CD14-positive monocyte (primary cell): ENCODE data around the gene SMIM24. TPM values are rescaled to one million over a fixed set of nuclear protein-coding genes. Genes with fewer than 3 reads are reported as not detected.

Source experiments
- DNase-seq, 3 donors: peaks; one replicate each; pipeline ENCODE4 v3.0.0-alpha.2; 2011 to 2022
- H2AFZ ChIP-seq: 2 replicates; pipeline ENCODE4 v1.6.0; 2012; ENCODE audit warnings: mild to moderate bottlenecking, low read depth, low read length, inconsistent platforms; ENCODE audit not compliant: insufficient read depth, poor library complexity, severe bottlenecking
- H3K27ac ChIP-seq, 2 donors: 1 replicate in 1 of 2; 2 replicates in 1 of 2; pipeline ENCODE4 v1.5.1; 2012 to 2013; ENCODE audit warnings: low read length in 2 of 2, control low read depth in 1 of 2, inconsistent platforms in 1 of 2, low read depth in 1 of 2, mild to moderate bottlenecking in 1 of 2
- H3K27me3 ChIP-seq, 2 donors: one replicate each; pipeline versions ENCODE4 v1.6.0 to v1.6.1; 2011 to 2013; ENCODE audit warnings: low read length in 2 of 2; ENCODE audit not compliant: control insufficient read depth in 2 of 2, insufficient read depth in 2 of 2
- H3K36me3 ChIP-seq, 2 donors: replicated peaks in 1 of 2; 1 replicate in 1 of 2; 2 replicates in 1 of 2; pipeline versions ENCODE4 v1.5.1 to v1.6.1; 2012 to 2013; ENCODE audit warnings: low read length in 2 of 2, control low read depth in 1 of 2, inconsistent platforms in 1 of 2, mild to moderate bottlenecking in 1 of 2; ENCODE audit not compliant: insufficient read depth in 2 of 2, control insufficient read depth in 1 of 2
- H3K4me1 ChIP-seq, 2 donors: 1 replicate in 1 of 2; 2 replicates in 1 of 2; pipeline versions ENCODE4 v1.5.1 to v1.6.1; 2012 to 2013; ENCODE audit warnings: low read length in 2 of 2, control low read depth in 1 of 2, inconsistent platforms in 1 of 2, mild to moderate bottlenecking in 1 of 2, moderate library complexity in 1 of 2; ENCODE audit not compliant: insufficient read depth in 2 of 2, control insufficient read depth in 1 of 2
- H3K4me2 ChIP-seq: replicated peaks from 2 replicates; pipeline ENCODE3; 2012; ENCODE audit warnings: low read length, moderate library complexity, mild to moderate bottlenecking; ENCODE audit not compliant: poor library complexity, severe bottlenecking; ENCODE audit errors: extremely low read depth
- H3K4me3 ChIP-seq, 3 experiments: fragments of 200-600 bp in 1 of 3; sonication (generic) in 1 of 3; replicated peaks in 1 of 3; 1 replicate in 2 of 3; 2 replicates in 1 of 3; pipeline ENCODE4 v1.5.1; 2011 to 2013; ENCODE audit warnings: low read length in 3 of 3, mild to moderate bottlenecking in 3 of 3, control low read depth in 2 of 3, low read depth in 2 of 3, inconsistent platforms in 1 of 3, moderate library complexity in 1 of 3
- H3K79me2 ChIP-seq: 2 replicates; pipeline ENCODE4 v1.6.0; 2012; ENCODE audit warnings: mild to moderate bottlenecking, control low read depth, inconsistent platforms, low read length, moderate library complexity; ENCODE audit not compliant: insufficient read depth
- H3K9ac ChIP-seq: 2 replicates; pipeline ENCODE4 v1.6.0; 2017; ENCODE audit warnings: low read length, mild to moderate bottlenecking; ENCODE audit not compliant: insufficient read depth, poor library complexity, severe bottlenecking
- H3K9me3 ChIP-seq, 2 donors: replicated peaks in 1 of 2; 1 replicate in 1 of 2; 2 replicates in 1 of 2; pipeline versions ENCODE4 v1.5.1 to v1.6.1; 2012 to 2013; ENCODE audit warnings: low read length in 2 of 2, control low read depth in 1 of 2; ENCODE audit not compliant: control insufficient read depth in 1 of 2, insufficient read depth in 1 of 2
- H4K20me1 ChIP-seq: 2 replicates; pipeline ENCODE4 v1.6.0; 2012; ENCODE audit warnings: mild to moderate bottlenecking, low read length, control low read depth, moderate library complexity; ENCODE audit not compliant: insufficient read depth
- H3K27ac Mint-ChIP-seq, 7 donors: one replicate each; pipeline ENCODE4 v1.8.0; 2020; ENCODE audit warnings: mild to moderate bottlenecking in 7 of 7, mixed read lengths in 7 of 7, moderate library complexity in 6 of 7, inconsistent platforms in 2 of 7
- H3K27me3 Mint-ChIP-seq, 3 donors: one replicate each; pipeline ENCODE4 v1.8.0; 2021 to 2022; ENCODE audit warnings: low read depth in 3 of 3, mild to moderate bottlenecking in 3 of 3, mixed read lengths in 3 of 3, moderate library complexity in 3 of 3, inconsistent platforms in 1 of 3
- H3K36me3 Mint-ChIP-seq, 2 donors: one replicate each; pipeline ENCODE4 v1.8.0; 2020; ENCODE audit warnings: mixed read lengths in 2 of 2, inconsistent platforms in 1 of 2, mild to moderate bottlenecking in 1 of 2
- H3K4me1 Mint-ChIP-seq: one replicate; pipeline ENCODE4 v1.8.0; 2020; ENCODE audit warnings: mild to moderate bottlenecking, mixed read lengths
- H3K4me3 Mint-ChIP-seq, 2 donors: one replicate each; pipeline ENCODE4 v1.8.0; 2020; ENCODE audit warnings: mild to moderate bottlenecking in 2 of 2, mixed read lengths in 2 of 2, moderate library complexity in 1 of 2
- H3K9me3 Mint-ChIP-seq, 7 donors: one replicate each; pipeline ENCODE4 v1.8.0; 2020 to 2022; ENCODE audit warnings: mixed read lengths in 7 of 7, mild to moderate bottlenecking in 6 of 7, moderate library complexity in 6 of 7, inconsistent platforms in 2 of 7
- CTCF ChIP-seq: fragments of 200-600 bp; IDR thresholded peaks from one replicate; pipeline ENCODE4 v1.8.0; 2022; ENCODE audit warnings: antibody characterized with exemption, mild to moderate bottlenecking
- WGBS: methylation state at CpG from one replicate; pipeline ENCODE4 v1.1.5; 2013; ENCODE audit warnings: missing lambda C conversion rate; ENCODE audit not compliant: insufficient coverage; 5-methylcytosine and 5-hydroxymethylcytosine counted together
- intact Hi-C, 2 donors: fragments of 100-400 bp; cut with micrococcal nuclease; formaldehyde crosslinking; loops; one replicate each; pipeline versions ENCODE4 v1.15.0 to v1.15.1; 2023
- polyA plus RNA-seq, 3 donors: library from polyadenylated mRNA; depleted of rRNA in 1 of 3; unstranded in 2 of 3; stranded (reverse) in 1 of 3; fragments of 300-500 nt in 2 of 3; fragments of >200 nt in 1 of 3; fragmentation: Illumina TruSeq in 2 of 3; gene quantifications; 1 replicate in 2 of 3; 2 replicates in 1 of 3; pipeline ENCODE4 v1.2.3, GENCODE V29; 2012 to 2021

Gene SMIM24
- polyA plus RNA-seq, 3 donors: 0.30 TPM; not detected in 2

GRCh38 chr19:3463714-3464586, 16.4 kb downstream of the SMIM24 start:
- Mint-ChIP-seq H3K27ac (no peak overlapping the region), H3K4me1 (no peaks in the 10 kb centered on the region), H3K27me3 (peaks cover 0 to under 1% (median 0%) of the 10 kb centered on the region in 3 donors), H3K36me3 (peaks cover 16 to 34% of the 10 kb centered on the region in 2 donors), H3K9me3 (peaks cover 0 to 2% (median 0%) of the 10 kb centered on the region in 7 donors), H3K4me3 (no peak overlapping the region)
- Histone ChIP-seq H3K4me2 (no peak overlapping the region), H3K9me3 (no peaks in the 10 kb centered on the region), H3K4me1 (no peaks in the 10 kb centered on the region), H3K27me3 (no peaks in the 10 kb centered on the region), H3K27ac (no peak overlapping the region), H3K79me2 (peaks cover 4% of the 10 kb centered on the region), H2AFZ (no peak overlapping the region), H3K4me3 (no peak overlapping the region), H3K9ac (no peak overlapping the region), H4K20me1 (peaks cover 36% of the 10 kb centered on the region), H3K36me3 (peaks cover 13 to 37% of the 10 kb centered on the region in 2 donors)
- TF ChIP-seq CTCF: no peak
- no peak for DNase-seq
- 98% methylated on average over 23 of the region's 57 CpGs for WGBS
- intact Hi-C loops: no loop called here

DNA sequence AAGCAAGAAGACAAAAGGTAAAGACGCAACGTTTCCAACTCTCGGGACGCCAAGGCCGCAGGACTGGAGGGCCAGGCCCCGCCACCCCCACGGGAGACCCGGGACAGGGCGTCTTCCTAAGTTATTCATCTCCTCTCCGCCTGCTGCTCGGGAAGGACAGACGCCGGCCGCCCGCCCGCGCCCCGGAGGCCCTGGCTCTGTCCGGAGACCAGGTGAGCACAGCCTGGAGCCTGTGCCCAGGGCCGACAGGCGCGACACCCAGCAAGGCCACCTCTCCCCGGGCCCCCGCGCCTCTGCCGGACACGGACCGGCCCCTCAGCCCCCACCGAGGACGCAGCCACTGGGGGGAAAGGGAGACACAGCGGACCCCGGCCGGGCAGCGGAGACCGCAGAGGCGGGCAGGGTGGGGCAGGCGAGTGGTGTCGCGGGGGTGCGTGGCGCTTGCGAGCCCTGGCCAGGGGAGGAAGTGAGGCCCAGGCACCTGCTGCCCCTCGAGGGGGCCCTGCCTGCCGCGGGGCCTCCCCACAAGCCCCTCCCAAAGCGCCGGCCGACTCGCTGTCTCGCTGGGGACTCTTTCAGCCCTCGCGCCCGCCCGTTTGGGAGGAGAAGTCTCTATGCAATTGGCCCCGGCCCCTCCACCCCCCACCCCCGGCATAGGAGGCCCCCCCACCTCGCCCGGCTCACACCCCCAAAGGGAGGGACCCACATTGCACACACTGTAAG, 17.2 kb downstream of the SMIM24 start:
- Mint-ChIP-seq H3K9me3 (peaks cover 0 to 2% (median 0%) of the 10 kb centered on the region in 7 donors), H3K36me3 (peaks cover 18 to 41% of the 10 kb centered on the region in 2 donors)

More for the DNA sequence above, 17.2 kb downstream of the SMIM24 start:
- peaks cover 5% of the 10 kb centered on the region for H3K79me2 ChIP-seq
- H3K4me3 ChIP-seq: no peak overlapping the region
- no peak overlapping the region for H3K9ac ChIP-seq
- no peak overlapping the region for H3K4me3 Mint-ChIP-seq
- no peaks in the 10 kb centered on the region for H3K9me3 ChIP-seq
- no peak overlapping the region for H3K27ac ChIP-seq
- DNase-seq: no peak
- H3K27me3 ChIP-seq: no peaks in the 10 kb centered on the region
- no peak overlapping the region for H3K27ac Mint-ChIP-seq
- intact Hi-C loops: no loop called here
- peaks cover 16 to 43% of the 10 kb centered on the region in 2 donors for H3K36me3 ChIP-seq
- no peaks in the 10 kb centered on the region for H3K4me1 ChIP-seq
- no peak for TF ChIP-seq CTCF
- H3K4me1 Mint-ChIP-seq: no peaks in the 10 kb centered on the region
- no peak overlapping the region for H2AFZ ChIP-seq
- H4K20me1 ChIP-seq: peaks cover 40% of the 10 kb centered on the region
- no peaks in the 10 kb centered on the region for H3K27me3 Mint-ChIP-seq
- WGBS: 97% methylated on average over 34 of the region's 58 CpGs
- no peak overlapping the region for H3K4me2 ChIP-seq
